HEK293T (cell line): ENCODE results near the gene PDF.
"Not testable (repeated sequence)": the region's sequence is repeated elsewhere in the genome, so short reads cannot be mapped to it uniquely, and the experiment has no call there.

Source experiments
- CTCF ChIA-PET: fragments of 350-600 bp; formaldehyde crosslinking; extraction: SDS; loops from one replicate; lab custom pipeline; 2021; ENCODE audit warnings: antibody characterized with exemption, inconsistent platforms; lab: Yijun Ruan, JAX
- POLR2A ChIA-PET: fragments of 350-600 bp; formaldehyde crosslinking; extraction: SDS; loops from one replicate; lab custom pipeline; 2020; ENCODE audit warnings: antibody characterized with exemption, inconsistent platforms; lab: Yijun Ruan, JAX
- DNase-seq: peaks from one replicate; pipeline ENCODE4 v3.0.0; 2012; ENCODE audit warnings: mixed read lengths; ENCODE audit errors: extremely low spot score
- ARNT ChIP-seq: fragments of 450-650 bp; IDR thresholded peaks from 2 replicates; pipeline ENCODE4 v1.6.1; 2017; ENCODE audit warnings: mild to moderate bottlenecking
- BHLHE40 ChIP-seq: fragments of 450-650 bp; IDR thresholded peaks from 2 replicates; pipeline ENCODE4 v1.6.1; 2016; ENCODE audit warnings: mild to moderate bottlenecking, moderate library complexity, borderline replicate concordance
- CTBP1 ChIP-seq: fragments of 450-650 bp; IDR thresholded peaks from 2 replicates; pipeline ENCODE4 v1.6.1; 2016; ENCODE audit warnings: borderline replicate concordance
- ELF4 ChIP-seq: fragments of 450-650 bp; IDR thresholded peaks from 2 replicates; pipeline ENCODE4 v1.6.1; 2017; ENCODE audit warnings: antibody characterized with exemption
- FOXA1 ChIP-seq: fragments of 450-650 bp; IDR thresholded peaks from 2 replicates; pipeline ENCODE4 v1.6.1; 2016; ENCODE audit warnings: mild to moderate bottlenecking
- FOXK2 ChIP-seq: fragments of 450-650 bp; IDR thresholded peaks from 2 replicates; pipeline ENCODE4 v1.6.1; 2016; ENCODE audit warnings: mild to moderate bottlenecking
- FOXM1 ChIP-seq: fragments of 450-650 bp; IDR thresholded peaks from 2 replicates; pipeline ENCODE4 v1.6.1; 2017; ENCODE audit warnings: mild to moderate bottlenecking, borderline replicate concordance
- HDGF ChIP-seq: fragments of 450-650 bp; IDR thresholded peaks from 2 replicates; pipeline ENCODE4 v1.6.1; 2017; ENCODE audit warnings: antibody characterized with exemption, borderline replicate concordance
- L3MBTL2 ChIP-seq: fragments of 450-650 bp; conservative IDR thresholded peaks from 2 replicates; pipeline ENCODE4 v1.6.1; 2016; ENCODE audit warnings: mild to moderate bottlenecking
- LEF1 ChIP-seq: fragments of 450-650 bp; IDR thresholded peaks from 2 replicates; pipeline ENCODE4 v1.6.1; 2017; ENCODE audit warnings: mild to moderate bottlenecking, borderline replicate concordance
- NFRKB ChIP-seq: fragments of 450-650 bp; IDR thresholded peaks from 2 replicates; pipeline ENCODE4 v1.6.1; 2016; ENCODE audit warnings: mild to moderate bottlenecking, moderate library complexity
- PKNOX1 ChIP-seq: fragments of 450-650 bp; IDR thresholded peaks from 2 replicates; pipeline ENCODE4 v1.6.1; 2016
- SP1 ChIP-seq: fragments of 450-650 bp; IDR thresholded peaks from 2 replicates; pipeline ENCODE4 v1.6.1; 2017
- SUZ12 ChIP-seq: fragments of 450-650 bp; IDR thresholded peaks from 2 replicates; pipeline ENCODE4 v1.6.1; 2016; ENCODE audit warnings: mild to moderate bottlenecking
- TARDBP ChIP-seq: fragments of 450-650 bp; IDR thresholded peaks from 2 replicates; pipeline ENCODE4 v1.6.1; 2016
- ZNF384 ChIP-seq: fragments of 450-650 bp; IDR thresholded peaks from 2 replicates; pipeline ENCODE4 v1.6.1; 2016

PDF gene

GRCh38 chr16:69363281-69363717 lies 32.9 kb upstream of the PDF start:
- TF ChIP-seq HDGF (no peak), PKNOX1 (no peak), SUZ12 (no peak), L3MBTL2 (no peak), BHLHE40 (no peak), ARNT (no peak), CTBP1 (no peak), ELF4 (no peak), NFRKB (no peak), SP1 (no peak), LEF1 (no peak), TARDBP (no peak), FOXA1 (no peak), FOXM1 (no peak), FOXK2 (no peak), ZNF384 (no peak)
- no peak for DNase-seq
- POLR2A ChIA-PET: no interaction called here
- CTCF ChIA-PET: no interaction called here

GRCh38 chr16:69360070-69360469 lies 29.7 kb upstream of the PDF start:
- CTCF ChIA-PET, POLR2A ChIA-PET, DNase-seq: not testable (repeated sequence)

- ChIA-PET POLR2A (interaction anchor here (1.4 kb wide), 1 partner anchor 11 kb away, joined by 4 read pairs; no protein-coding TSS in a partner anchor), CTCF (no interaction called here)
- DNase-seq: no peak
- TF ChIP-seq HDGF: no peak
- no peak for TF ChIP-seq NFRKB
- TF ChIP-seq FOXA1: no peak
- no peak for TF ChIP-seq SUZ12
- no peak for TF ChIP-seq TARDBP
- no peak for TF ChIP-seq CTBP1
- no peak for TF ChIP-seq ARNT
- TF ChIP-seq L3MBTL2: no peak
- TF ChIP-seq PKNOX1: no peak
- TF ChIP-seq ZNF384: no peak
- no peak for TF ChIP-seq SP1
- TF ChIP-seq LEF1: no peak
- TF ChIP-seq FOXK2: no peak
- TF ChIP-seq BHLHE40: no peak
Measured at GRCh38 chr16:69351309-69352027, 21.1 kb upstream of the PDF start, which contains the start of gene TMED6. Gene TMED6 (minus strand): TSS chr16:69351786. CDS start chr16:69351753, 33 bp downstream.

- CTCF ChIA-PET: no interaction called here
- POLR2A ChIA-PET: interaction anchor here (1.4 kb wide), 1 partner anchor 10 kb away, joined by 4 read pairs; no protein-coding TSS in a partner anchor
- no peak for DNase-seq
- TF ChIP-seq SP1 (no peak), ELF4 (no peak), ZNF384 (no peak), LEF1 (no peak), BHLHE40 (no peak), FOXK2 (no peak), FOXM1 (no peak)
Measured at GRCh38 chr16:69350536-69351133, 20.2 kb upstream of the PDF start.

- POLR2A ChIA-PET: no interaction called here
- no peak for DNase-seq
- CTCF ChIA-PET: no interaction called here
- TF ChIP-seq PKNOX1 (no peak), TARDBP (no peak), SP1 (no peak), SUZ12 (no peak), FOXM1 (no peak), HDGF (no peak), LEF1 (no peak)
Measured at GRCh38 chr16:69349536-69349935, 19.1 kb upstream of the PDF start.

GRCh38 chr16:69348222-69348621 lies 17.8 kb upstream of the PDF start:
- TF ChIP-seq SUZ12 (no peak), FOXK2 (no peak), FOXA1 (no peak), HDGF (no peak), FOXM1 (no peak), BHLHE40 (no peak), ARNT (no peak), SP1 (no peak), ELF4 (no peak), TARDBP (no peak), LEF1 (no peak), L3MBTL2 (no peak), ZNF384 (no peak), CTBP1 (no peak), PKNOX1 (no peak), NFRKB (no peak)
- no peak for DNase-seq
- POLR2A ChIA-PET: interaction anchor here (1.0 kb wide), 1 partner anchor 18 kb away, joined by 3 read pairs; the partner anchor contains the start of gene PDF
- CTCF ChIA-PET: no interaction called here
